PC-9 (cell line): ENCODE data around the gene TSC22D2. TPM values are rescaled to one million over a fixed set of nuclear protein-coding genes. Genes with fewer than 3 reads are reported as not detected.

Experiments used
- BruUV-seq: library from RNA; stranded (reverse); fragments of 400-500 nt; replicated peaks from 2 replicates; lab custom pipeline; 2021; lab: Mats Ljungman, UMichigan
- CTCF ChIA-PET: fragments of 300-600 bp; sonication (Branson Sonifier 250); formaldehyde crosslinking; loops from one replicate; lab custom pipeline; 2022; ENCODE audit warnings: antibody characterized with exemption; lab: Charles Lee
- POLR2A ChIA-PET: fragments of 300-600 bp; sonication (Branson Sonifier 250); formaldehyde crosslinking; loops from one replicate; lab custom pipeline; 2022; ENCODE audit warnings: antibody characterized with exemption; ENCODE audit not compliant: unreplicated experiment; lab: Charles Lee
- DNase-seq, 2 experiments: peaks; one replicate each; pipeline versions ENCODE4 v3.0.0 to v3.0.0-alpha.2; 2015 to 2022; ENCODE audit warnings: mixed read lengths in 1 of 2
- H2AFZ ChIP-seq: fragments of 200-600 bp; sonication (generic); 2 replicates; pipeline ENCODE4 v1.8.1; 2017; ENCODE audit warnings: antibody characterized with exemption
- H3F3A ChIP-seq: fragments of 200-600 bp; sonication (generic); 2 replicates; pipeline ENCODE4 v1.8.1; 2017; ENCODE audit warnings: antibody characterized with exemption, mild to moderate bottlenecking, low read depth; ENCODE audit not compliant: insufficient read depth
- H3K27ac ChIP-seq: fragments of 200-600 bp; sonication (generic); 2 replicates; pipeline ENCODE4 v1.6.1; 2016; ENCODE audit warnings: mixed run types
- H3K27me3 ChIP-seq: fragments of 200-600 bp; sonication (generic); 2 replicates; pipeline ENCODE4 v1.6.1; 2016; ENCODE audit warnings: low read depth, mixed run types; ENCODE audit not compliant: insufficient read depth
- H3K36me3 ChIP-seq: fragments of 200-600 bp; sonication (generic); 2 replicates; pipeline ENCODE4 v1.6.1; 2016; ENCODE audit warnings: low read depth, mixed run types
- H3K4me1 ChIP-seq: fragments of 200-600 bp; sonication (generic); replicated peaks from 2 replicates; pipeline ENCODE4 v1.6.1; 2016; ENCODE audit warnings: mixed run types; ENCODE audit not compliant: insufficient read depth
- H3K4me2 ChIP-seq: fragments of 200-600 bp; sonication (generic); 2 replicates; pipeline ENCODE4 v1.6.1; 2017; ENCODE audit warnings: mixed run types
- H3K4me3 ChIP-seq: fragments of 200-600 bp; sonication (generic); 2 replicates; pipeline ENCODE4 v1.6.1; 2016; ENCODE audit warnings: mixed run types
- H3K79me2 ChIP-seq: fragments of 200-600 bp; sonication (generic); 2 replicates; pipeline ENCODE4 v1.6.1; 2017; ENCODE audit warnings: low read depth, mixed run types
- H3K9me2 ChIP-seq: fragments of 200-600 bp; sonication (generic); 2 replicates; pipeline ENCODE4 v1.8.1; 2017; ENCODE audit warnings: mild to moderate bottlenecking; ENCODE audit not compliant: insufficient read depth
- H3K9me3 ChIP-seq: fragments of 200-600 bp; sonication (generic); 2 replicates; pipeline ENCODE4 v1.8.1; 2016; ENCODE audit warnings: low read depth; ENCODE audit not compliant: insufficient read depth
- H4K20me1 ChIP-seq: fragments of 200-600 bp; sonication (generic); 2 replicates; pipeline ENCODE4 v1.8.1; 2017; ENCODE audit not compliant: insufficient read depth
- CTCF ChIP-seq: fragments of 200-600 bp; sonication (generic); conservative IDR thresholded peaks from 2 replicates; pipeline ENCODE4 v1.6.1; 2017; ENCODE audit warnings: mixed run types, antibody characterized with exemption, mild to moderate bottlenecking, moderate library complexity
- EZH2 ChIP-seq: fragments of 200-600 bp; sonication (generic); IDR thresholded peaks from 2 replicates; pipeline ENCODE4 v1.8.0; 2017; ENCODE audit warnings: antibody characterized with exemption, low read depth
- intact Hi-C: fragments of 100-400 bp; cut with micrococcal nuclease; formaldehyde crosslinking; loops from one replicate; pipeline ENCODE4 v1.10.0; 2022; ENCODE audit not compliant: unreplicated experiment
- total RNA-seq: library from RNA; stranded (reverse); gene quantifications from 2 replicates; pipeline ENCODE4 v1.2.3, GENCODE V29; 2021

Gene TSC22D2
- total RNA-seq, 1 experiment from 2014 or later: 32.0 TPM

GRCh38 chr3:150384296-150385212, 23.5 kb upstream of the TSC22D2 start:
- H3K9me3 ChIP-seq: no peaks in the 10 kb centered on the region
- TF ChIP-seq EZH2 (no peak), CTCF (no peak)
- no TSS peak for BruUV-seq
- no peaks in the 10 kb centered on the region for H3K27me3 ChIP-seq
- H3K27ac ChIP-seq: no peak overlapping the region
- DNase-seq: no peak
- H3K36me3 ChIP-seq: no peaks in the 10 kb centered on the region
- no peaks in the 10 kb centered on the region for H3K4me1 ChIP-seq
- CTCF ChIA-PET: no interaction called here
- no peak overlapping the region for H3K4me3 ChIP-seq
- H3K9me2 ChIP-seq: no peaks in the 10 kb centered on the region
- H4K20me1 ChIP-seq: no peaks in the 10 kb centered on the region
- H3F3A ChIP-seq: no peaks in the 10 kb centered on the region
- POLR2A ChIA-PET: no interaction called here
- no peak overlapping the region for H2AFZ ChIP-seq
- no peak overlapping the region for H3K4me2 ChIP-seq
- no peaks in the 10 kb centered on the region for H3K79me2 ChIP-seq
- intact Hi-C loops: no loop called here

- intact Hi-C loops: no loop called here
- CTCF ChIA-PET: no interaction called here
- no peaks in the 10 kb centered on the region for H3F3A ChIP-seq
- no peak overlapping the region for H3K4me3 ChIP-seq
- no peak overlapping the region for H3K27ac ChIP-seq
- no peak for DNase-seq
- H3K36me3 ChIP-seq: no peaks in the 10 kb centered on the region
- no peaks in the 10 kb centered on the region for H3K9me3 ChIP-seq
- no TSS peak for BruUV-seq
- no peaks in the 10 kb centered on the region for H3K79me2 ChIP-seq
- POLR2A ChIA-PET: no interaction called here
- H3K4me2 ChIP-seq: no peak overlapping the region
- H3K4me1 ChIP-seq: no peaks in the 10 kb centered on the region
- no peaks in the 10 kb centered on the region for H4K20me1 ChIP-seq
- H2AFZ ChIP-seq: no peak overlapping the region
- H3K9me2 ChIP-seq: no peaks in the 10 kb centered on the region
- H3K27me3 ChIP-seq: no peaks in the 10 kb centered on the region
- TF ChIP-seq CTCF: no peak
- TF ChIP-seq EZH2: no peak
These were observed 22.5 kb upstream of the TSC22D2 start for GRCh38 chr3:150385296-150386242.
